ENCODE data around the gene APOA5.
"Not testable (repeated sequence)": the region's sequence is repeated elsewhere in the genome, so short reads cannot be mapped to it uniquely, and the experiment has no call there.

APOA5 gene

GRCh38 chr11:116791813-116792143 lies at the start of gene APOA5:
TSS of gene APOA5 (minus strand) at chr11:116791879. CDS start at chr11:116791860, 19 bp downstream.
- DNase-seq = no peak

- no peak for DNase-seq
These were observed 49.1 kb upstream of the APOA5 start for GRCh38 chr11:116840746-116841296.

- no peak for DNase-seq
These were observed 48.6 kb upstream of the APOA5 start for GRCh38 chr11:116840224-116840745.

- no peak for DNase-seq
These were observed 46.8 kb upstream of the APOA5 start for GRCh38 chr11:116838321-116839084.

- DNase-seq = no peak
These were observed 45.8 kb upstream of the APOA5 start, which contains the start of gene APOA1 for GRCh38 chr11:116837231-116838091. TSS of gene APOA1 (minus strand) at chr11:116837622. CDS start at chr11:116837387, 235 bp downstream.

GRCh38 chr11:116836632-116836991 lies 44.9 kb upstream of the APOA5 start:
- no peak for DNase-seq

GRCh38 chr11:116835791-116836631 lies 44.3 kb upstream of the APOA5 start:
- DNase-seq = peak; percentile 17

GRCh38 chr11:116835042-116835772 lies 43.5 kb upstream of the APOA5 start:
- no peak for DNase-seq

GRCh38 chr11:116834535-116835041 lies 42.9 kb upstream of the APOA5 start:
- not testable (repeated sequence) for DNase-seq

- DNase-seq = no peak
These were observed 42.3 kb upstream of the APOA5 start for GRCh38 chr11:116833816-116834534.

GRCh38 chr11:116833491-116833815 lies 41.8 kb upstream of the APOA5 start:
- DNase-seq = no peak

- DNase-seq = no peak
These were observed 40.9 kb upstream of the APOA5 start for GRCh38 chr11:116832350-116833290.

- no peak for DNase-seq
These were observed 40.2 kb upstream of the APOA5 start for GRCh38 chr11:116831790-116832349.

GRCh38 chr11:116830184-116830912 lies 38.7 kb upstream of the APOA5 start:
- no peak for DNase-seq

- no peak for DNase-seq
These were observed 38.0 kb upstream of the APOA5 start, which contains the start of gene APOC3 for GRCh38 chr11:116829525-116830183. TSS of gene APOC3 (plus strand) at chr11:116829907. CDS start at chr11:116830583, 676 bp downstream.

- no peak for DNase-seq
These were observed 37.2 kb upstream of the APOA5 start for GRCh38 chr11:116828632-116829524.

GRCh38 chr11:116827461-116827860 lies 35.8 kb upstream of the APOA5 start:
- no peak for DNase-seq

Measured in GOT3 (cell line).